GM12878 (cell line): ENCODE results near the gene RFC4. TPM values are rescaled to one million over a fixed set of nuclear protein-coding genes. Genes with fewer than 3 reads are reported as not detected.

Experiments used
- ATAC-seq: fragments of 200-7000 bp; cut with Tn5 transposase; 3 replicates; pipeline ENCODE4 v1.9.1; 2020; ENCODE audit warnings: mild to moderate bottlenecking, moderate library complexity
- BruUV-seq: library from RNA; stranded (reverse); fragments of 400-500 nt; replicated peaks from 2 replicates; lab custom pipeline; 2021; lab: Mats Ljungman, UMichigan
- CTCF ChIA-PET: fragments of 300-600 bp; sonication (Branson Sonifier 250); formaldehyde crosslinking; extraction: SDS; loops from one replicate; lab custom pipeline; 2021; ENCODE audit warnings: inconsistent platforms; lab: Yijun Ruan, JAX
- POLR2A ChIA-PET: fragments of 350-600 bp; formaldehyde crosslinking; extraction: SDS; loops from one replicate; lab custom pipeline; 2021; ENCODE audit warnings: inconsistent platforms; lab: Charles Lee
- RAD21 ChIA-PET: fragments of 300-600 bp; sonication (Branson Sonifier 250); formaldehyde crosslinking; loops from one replicate; lab custom pipeline; 2023; ENCODE audit warnings: antibody characterized with exemption; ENCODE audit not compliant: unreplicated experiment; lab: Charles Lee
- SMC1A ChIA-PET: fragments of 300-600 bp; sonication (Branson Sonifier 250); formaldehyde crosslinking; loops from one replicate; lab custom pipeline; 2023; ENCODE audit not compliant: unreplicated experiment, uncharacterized antibody; lab: Charles Lee
- DNase-seq: peaks from one replicate; pipeline ENCODE4 v3.0.0-alpha.2; 2011; ENCODE audit warnings: low read depth, low spot score
- FAIRE-seq: peaks from 3 replicates; lab custom pipeline; 2011; peaks lifted over from hg19 to GRCh38; lab: Jason Lieb, UNC
- H2AFZ ChIP-seq: 2 replicates; pipeline ENCODE4 v1.6.0; 2011; ENCODE audit warnings: low read depth, low read length, control low read depth; ENCODE audit not compliant: control insufficient read depth
- H3K27ac ChIP-seq: 2 replicates; pipeline ENCODE4 v1.5.1; 2011; ENCODE audit warnings: control low read depth; ENCODE audit not compliant: control insufficient read depth, insufficient read depth
- H3K27me3 ChIP-seq, 2 experiments: replicated peaks in 1 of 2; 2 replicates each; pipeline versions ENCODE4 v1.6.0 to v1.6.1; 2011; ENCODE audit warnings: low read length in 1 of 2; ENCODE audit not compliant: control insufficient read depth in 2 of 2, insufficient read depth in 2 of 2
- H3K36me3 ChIP-seq, 2 experiments: 2 replicates each; pipeline ENCODE4 v1.5.1; 2011; ENCODE audit warnings: low read length in 1 of 2; ENCODE audit not compliant: control insufficient read depth in 2 of 2, insufficient read depth in 2 of 2
- H3K4me1 ChIP-seq: 2 replicates; pipeline ENCODE4 v1.6.1; 2011; ENCODE audit warnings: mild to moderate bottlenecking, low read length, moderate library complexity, mixed read lengths; ENCODE audit not compliant: control insufficient read depth, insufficient read depth
- H3K4me2 ChIP-seq: 2 replicates; pipeline ENCODE4 v1.6.0; 2011; ENCODE audit warnings: control low read depth; ENCODE audit not compliant: control insufficient read depth, insufficient read depth
- H3K4me3 ChIP-seq: fragments of 200-600 bp; sonication (generic); 2 replicates; pipeline ENCODE4 v1.5.1; 2016
- H3K79me2 ChIP-seq: 2 replicates; pipeline ENCODE4 v1.6.0; 2011; ENCODE audit warnings: low read length; ENCODE audit not compliant: control insufficient read depth, insufficient read depth
- H3K9ac ChIP-seq: 2 replicates; pipeline ENCODE4 v1.8.0; 2011; ENCODE audit warnings: low read length, control low read depth, mixed read lengths; ENCODE audit not compliant: control insufficient read depth, insufficient read depth
- H3K9me3 ChIP-seq: replicated peaks from 3 replicates; pipeline ENCODE4 v1.5.1; 2011; ENCODE audit warnings: mild to moderate bottlenecking, low read length; ENCODE audit not compliant: control insufficient read depth, insufficient read depth
- H4K20me1 ChIP-seq: 2 replicates; pipeline ENCODE4 v1.6.0; 2011; ENCODE audit not compliant: control insufficient read depth, insufficient read depth
- CEBPB ChIP-seq, 2 experiments: fragments of 150-350 bp in 1 of 2; IDR thresholded peaks; 2 replicates each; pipeline ENCODE4 v1.6.1; 2012 to 2014; ENCODE audit warnings: low read depth in 2 of 2, low read length in 2 of 2, borderline replicate concordance in 1 of 2, inconsistent platforms in 1 of 2
- CHD1 ChIP-seq: IDR thresholded peaks from 2 replicates; pipeline ENCODE4 v1.6.1; 2012; ENCODE audit warnings: low read depth, low read length, improper control_type of control experiment
- EGR1 ChIP-seq, 2 experiments: IDR thresholded peaks; 1 replicate in 1 of 2; 2 replicates in 1 of 2; pipeline ENCODE4 v1.6.1; 2011 to 2012; ENCODE audit warnings: low read depth in 2 of 2, low read length in 2 of 2, borderline replicate concordance in 1 of 2, mild to moderate bottlenecking in 1 of 2, moderate library complexity in 1 of 2
- JUNB ChIP-seq: IDR thresholded peaks from 2 replicates; pipeline ENCODE4 v1.6.1; 2016; ENCODE audit warnings: antibody characterized with exemption, mild to moderate bottlenecking
- MTA3 ChIP-seq: IDR thresholded peaks from 2 replicates; pipeline ENCODE4 v1.6.1; 2012; ENCODE audit warnings: low read length, inconsistent platforms, borderline replicate concordance
- MXI1 ChIP-seq: fragments of 150-350 bp; IDR thresholded peaks from 2 replicates; pipeline ENCODE4 v1.6.1; 2011; ENCODE audit warnings: low read depth, mild to moderate bottlenecking, inconsistent platforms, low read length, improper control_type of control experiment
- NFIC ChIP-seq: IDR thresholded peaks from 2 replicates; pipeline ENCODE4 v1.6.1; 2012; ENCODE audit warnings: low read depth, mild to moderate bottlenecking, inconsistent platforms, low read length, moderate library complexity
- RBBP5 ChIP-seq: fragments of 200-600 bp; sonication (generic); conservative IDR thresholded peaks from 2 replicates; pipeline ENCODE4 v1.6.1; 2016
- SMAD1 ChIP-seq: fragments of 450-650 bp; IDR thresholded peaks from 2 replicates; pipeline ENCODE4 v1.6.1; 2018; ENCODE audit warnings: mild to moderate bottlenecking, low read depth; ENCODE audit not compliant: partially characterized antibody
- SREBF2 ChIP-seq: IDR thresholded peaks from 2 replicates; pipeline ENCODE4 v1.6.1; 2012; ENCODE audit warnings: mild to moderate bottlenecking, low read length
- YBX1 ChIP-seq: fragments of 450-650 bp; IDR thresholded peaks from 2 replicates; pipeline ENCODE4 v1.6.1; 2016; ENCODE audit warnings: antibody characterized with exemption
- ZNF217 ChIP-seq: fragments of 450-650 bp; IDR thresholded peaks from 2 replicates; pipeline ENCODE4 v1.6.1; 2017; ENCODE audit warnings: antibody characterized with exemption, mild to moderate bottlenecking
- ZNF24 ChIP-seq: fragments of 450-650 bp; IDR thresholded peaks from 2 replicates; pipeline ENCODE4 v1.6.1; 2017; ENCODE audit warnings: antibody characterized with exemption, mild to moderate bottlenecking
- ZNF274 ChIP-seq: IDR thresholded peaks from one replicate; pipeline ENCODE4 v1.8.0; 2011; ENCODE audit not compliant: insufficient read length, insufficient read depth
- ZNF384 ChIP-seq: IDR thresholded peaks from 2 replicates; pipeline ENCODE4 v1.6.1; 2012; ENCODE audit warnings: low read depth, mild to moderate bottlenecking, low read length, improper control_type of control experiment, borderline replicate concordance
- ZNF622 ChIP-seq: fragments of 450-650 bp; IDR thresholded peaks from 2 replicates; pipeline ENCODE4 v1.6.1; 2017; ENCODE audit warnings: mild to moderate bottlenecking, inconsistent platforms
- WGBS: methylation state at CpG from one replicate; pipeline ENCODE4 v1.1.6; 2016; ENCODE audit warnings: low lambda C conversion rate; ENCODE audit not compliant: insufficient replicate concordance, insufficient coverage; ENCODE audit errors: missing lambda C conversion rate; 5-methylcytosine and 5-hydroxymethylcytosine counted together
- in situ Hi-C: fragments of 300-500 bp; cut with MboI; formaldehyde crosslinking; loops from 9 replicates; pipeline ENCODE4 v1.14.3; 2018; ENCODE audit warnings: mixed read lengths
- intact Hi-C: fragments of 100-400 bp; cut with micrococcal nuclease; formaldehyde crosslinking; loops from one replicate; pipeline ENCODE4 v1.14.2; 2022; ENCODE audit not compliant: unreplicated experiment
- polyA plus RNA-seq, 11 experiments: library from polyadenylated mRNA; depleted of rRNA in 4 of 11; unstranded in 6 of 11; stranded (reverse) in 5 of 11; fragments of >200 nt; fragmentation: Nextera tagmentation in 4 of 11; fragmentation: Illumina TruSeq in 1 of 11; extraction: Ambion mirVana in 4 of 11; extraction: Trizol in 1 of 11; gene quantifications; 1 replicate in 1 of 11; 2 replicates in 10 of 11; pipeline versions ENCODE4 v1.2.1 to v1.2.3, GENCODE V29; 2011 to 2016; ENCODE audit warnings: inconsistent platforms in 2 of 11, missing spikeins in 2 of 11, low read depth in 1 of 11
- total RNA-seq, 4 experiments: library from RNA; depleted of rRNA in 3 of 4; stranded (reverse); fragments of >200 nt in 3 of 4; fragmentation: Illumina TruSeq in 1 of 4; extraction: Trizol in 1 of 4; gene quantifications; 2 replicates each; pipeline versions ENCODE4 v1.2.1 to v1.2.3, GENCODE V29; 2013 to 2021
- TF ChIP-seq, protein P1 (sequence below): fragments of 150-350 bp; IDR thresholded peaks from 2 replicates; pipeline ENCODE4 v1.6.1; 2014; ENCODE audit warnings: mild to moderate bottlenecking, low read depth, low read length
- TF ChIP-seq, protein P2 (sequence below): IDR thresholded peaks from 2 replicates; pipeline ENCODE4 v1.6.1; 2012; ENCODE audit warnings: low read depth, low read length, improper control_type of control experiment
- TF ChIP-seq, protein P3 (sequence below): fragments of 450-650 bp; IDR thresholded peaks from 2 replicates; pipeline ENCODE4 v1.6.1; 2017; ENCODE audit warnings: low read depth, mild to moderate bottlenecking, moderate library complexity
- TF ChIP-seq, protein P4 (sequence below): IDR thresholded peaks from 2 replicates; pipeline ENCODE4 v1.6.1; 2011; ENCODE audit warnings: low read depth, low read length, improper control_type of control experiment, borderline replicate concordance

Gene RFC4
- total and polyA plus RNA-seq, 10 of the 15 experiments (the other 5 are each of a cell fraction or from before 2014, with no cell fraction given), result 49.1 to 144 (median 112) TPM

DNA sequence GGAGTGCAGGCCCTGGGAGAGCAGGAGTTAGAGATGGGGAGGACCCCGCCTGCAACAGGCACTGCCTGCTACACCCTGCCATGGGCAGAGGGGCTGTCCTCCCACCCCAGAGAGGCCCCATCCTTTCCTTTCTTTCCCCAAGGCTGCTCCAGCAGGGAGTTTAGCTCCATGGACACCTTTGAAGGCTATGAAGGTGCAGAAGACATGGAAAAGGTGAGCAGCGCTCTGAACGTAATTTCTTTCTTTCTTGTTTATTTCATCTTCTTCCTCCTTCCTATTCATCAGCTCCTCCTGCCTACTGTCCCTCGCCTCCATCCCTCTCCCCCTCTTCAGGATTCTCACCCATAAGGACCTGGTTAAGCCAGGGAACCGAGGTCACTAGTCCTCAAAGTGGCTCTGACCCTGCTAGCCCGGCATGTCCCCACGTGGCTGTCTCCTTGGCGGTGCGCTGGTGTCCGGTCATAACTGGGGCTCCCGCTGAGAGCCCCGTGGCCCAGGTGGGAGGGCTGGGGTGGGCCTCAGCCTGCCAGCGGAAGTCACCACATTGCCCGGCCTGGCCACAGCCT is 20.2 kb upstream of the RFC4 start:
- TF ChIP-seq SMAD1 (no peak), EGR1 (IDR thresholded peaks at IDR 0.05; ENCODE audit: borderline replicate concordance in 1 of 2, low read depth in 2 of 2, low read length in 2 of 2) (no peak), RBBP5 (no peak), CEBPB (IDR thresholded peaks at IDR 0.05; ENCODE audit: borderline replicate concordance in 1 of 2, low read depth in 2 of 2, low read length in 2 of 2) (no peak), ZNF622 (no peak), MTA3 (no peak), YBX1 (no peak), JUNB (no peak), ZNF384 (no peak), SREBF2 (no peak), MXI1 (no peak), ZNF274 (no peak), CHD1 (no peak), ZNF217 (no peak), NFIC (no peak), ZNF24 (no peak)
- TF ChIP-seq, protein P1, sequence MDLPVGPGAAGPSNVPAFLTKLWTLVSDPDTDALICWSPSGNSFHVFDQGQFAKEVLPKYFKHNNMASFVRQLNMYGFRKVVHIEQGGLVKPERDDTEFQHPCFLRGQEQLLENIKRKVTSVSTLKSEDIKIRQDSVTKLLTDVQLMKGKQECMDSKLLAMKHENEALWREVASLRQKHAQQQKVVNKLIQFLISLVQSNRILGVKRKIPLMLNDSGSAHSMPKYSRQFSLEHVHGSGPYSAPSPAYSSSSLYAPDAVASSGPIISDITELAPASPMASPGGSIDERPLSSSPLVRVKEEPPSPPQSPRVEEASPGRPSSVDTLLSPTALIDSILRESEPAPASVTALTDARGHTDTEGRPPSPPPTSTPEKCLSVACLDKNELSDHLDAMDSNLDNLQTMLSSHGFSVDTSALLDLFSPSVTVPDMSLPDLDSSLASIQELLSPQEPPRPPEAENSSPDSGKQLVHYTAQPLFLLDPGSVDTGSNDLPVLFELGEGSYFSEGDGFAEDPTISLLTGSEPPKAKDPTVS, result no peak
- TF ChIP-seq, protein P2, sequence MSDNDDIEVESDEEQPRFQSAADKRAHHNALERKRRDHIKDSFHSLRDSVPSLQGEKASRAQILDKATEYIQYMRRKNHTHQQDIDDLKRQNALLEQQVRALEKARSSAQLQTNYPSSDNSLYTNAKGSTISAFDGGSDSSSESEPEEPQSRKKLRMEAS, result no peak
- TF ChIP-seq, protein P3, sequence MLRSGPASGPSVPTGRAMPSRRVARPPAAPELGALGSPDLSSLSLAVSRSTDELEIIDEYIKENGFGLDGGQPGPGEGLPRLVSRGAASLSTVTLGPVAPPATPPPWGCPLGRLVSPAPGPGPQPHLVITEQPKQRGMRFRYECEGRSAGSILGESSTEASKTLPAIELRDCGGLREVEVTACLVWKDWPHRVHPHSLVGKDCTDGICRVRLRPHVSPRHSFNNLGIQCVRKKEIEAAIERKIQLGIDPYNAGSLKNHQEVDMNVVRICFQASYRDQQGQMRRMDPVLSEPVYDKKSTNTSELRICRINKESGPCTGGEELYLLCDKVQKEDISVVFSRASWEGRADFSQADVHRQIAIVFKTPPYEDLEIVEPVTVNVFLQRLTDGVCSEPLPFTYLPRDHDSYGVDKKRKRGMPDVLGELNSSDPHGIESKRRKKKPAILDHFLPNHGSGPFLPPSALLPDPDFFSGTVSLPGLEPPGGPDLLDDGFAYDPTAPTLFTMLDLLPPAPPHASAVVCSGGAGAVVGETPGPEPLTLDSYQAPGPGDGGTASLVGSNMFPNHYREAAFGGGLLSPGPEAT, result no peak
- TF ChIP-seq, protein P4, sequence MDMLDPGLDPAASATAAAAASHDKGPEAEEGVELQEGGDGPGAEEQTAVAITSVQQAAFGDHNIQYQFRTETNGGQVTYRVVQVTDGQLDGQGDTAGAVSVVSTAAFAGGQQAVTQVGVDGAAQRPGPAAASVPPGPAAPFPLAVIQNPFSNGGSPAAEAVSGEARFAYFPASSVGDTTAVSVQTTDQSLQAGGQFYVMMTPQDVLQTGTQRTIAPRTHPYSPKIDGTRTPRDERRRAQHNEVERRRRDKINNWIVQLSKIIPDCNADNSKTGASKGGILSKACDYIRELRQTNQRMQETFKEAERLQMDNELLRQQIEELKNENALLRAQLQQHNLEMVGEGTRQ, result no peak
- TF ChIP-seq, all 136 proteins: peak for 0
- H2AFZ ChIP-seq, result peak overlapping the region; percentile 78; the same call in 1 of the 2 replicates
- DNase-seq (no peak), ATAC-seq (peak; percentile 49), FAIRE-seq (peak; percentile 91)
- H4K20me1 ChIP-seq, result 0 out of 2 replicates have a peak, but pooled peaks cover 4% of the 10 kb centered on the region
- RAD21 ChIA-PET, result no interaction called here
- H3K27ac ChIP-seq, result no peak overlapping the region
- H3K4me3 ChIP-seq, result peak overlapping the region; percentile 76; the same call in 1 of the 2 replicates
- SMC1A ChIA-PET, result interaction anchor here (1.1 kb wide), 1 partner anchor 26 kb away, joined by 3 read pairs; no protein-coding TSS in a partner anchor
- H3K9ac ChIP-seq, result no peak overlapping the region
- H3K36me3 ChIP-seq, result no peaks in the 10 kb centered on the region
- no TSS peak for BruUV-seq
- peaks cover 14 to 22% of the 10 kb centered on the region in 2 experiments for H3K27me3 ChIP-seq
- H3K79me2 ChIP-seq, result no peaks in the 10 kb centered on the region
- CTCF ChIA-PET, result interaction anchor here (1.5 kb wide), 1 partner anchor 209 kb away, joined by 4 read pairs; no protein-coding TSS in a partner anchor
- H3K9me3 ChIP-seq, result no peaks in the 10 kb centered on the region
- in situ Hi-C loops (no loop called here), intact Hi-C loops (no loop called here)
- 15% methylated on average over 12 of the region's 14 CpGs for WGBS
- H3K4me2 ChIP-seq, result peak overlapping the region; percentile 92
- POLR2A ChIA-PET, result interaction anchor here (1.0 kb wide), 1 partner anchor 133 kb away, joined by 3 read pairs; no protein-coding TSS in a partner anchor
- H3K4me1 ChIP-seq, result no peaks in the 10 kb centered on the region
